ENCODE data around the gene DNAJC1. TPM values are rescaled to one million over a fixed set of nuclear protein-coding genes. Genes with fewer than 3 reads are reported as not detected.
"Not testable (repeated sequence)": the region's sequence is repeated elsewhere in the genome, so short reads cannot be mapped to it uniquely, and the experiment has no call there.

Gene DNAJC1
- total and polyA plus RNA-seq, 4 experiments from 2014 or later, result 13.0 to 22.0 (median 15.8) TPM

GRCh38 chr10:21824409-21824808 is 179.1 kb downstream of the DNAJC1 start:
- CTCF ChIA-PET (ENCODE audit: partially characterized antibody), result no interaction called here

DNA sequence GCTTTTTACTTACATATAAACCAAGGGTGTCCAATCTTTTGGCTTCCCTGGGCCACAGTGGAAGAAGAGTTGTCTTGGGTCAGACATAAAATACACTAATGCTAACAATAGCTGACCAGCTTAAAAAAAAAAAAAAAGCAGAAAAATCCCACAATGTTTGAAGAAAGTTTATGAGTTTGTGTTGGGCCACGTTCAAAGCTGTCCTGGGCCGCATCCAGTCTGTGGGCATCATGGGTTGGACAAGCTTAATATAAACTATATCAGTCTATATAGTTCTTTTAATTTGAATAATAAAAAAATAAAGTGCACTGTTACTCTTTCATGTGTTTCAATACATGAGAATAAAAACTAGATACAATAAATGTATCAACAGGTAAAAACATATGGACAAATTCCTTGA is 179.9 kb downstream of the DNAJC1 start:
- H3K36me3 Mint-ChIP-seq, result peaks cover 49 to 53% of the 10 kb centered on the region in 2 donors
- Histone ChIP-seq H3K9me3 (ENCODE audit: control insufficient read depth in 1 of 2, low read length in 2 of 2) (peaks cover 6 to 7% of the 10 kb centered on the region in 2 donors), H3K27ac (ENCODE audit: low read depth, low read length) (no peak overlapping the region), H3K36me3 (ENCODE audit: insufficient read depth, low read length) (no peaks in the 10 kb centered on the region), H3K27me3 (ENCODE audit: insufficient read depth, low read length) (no peaks in the 10 kb centered on the region), H3K4me3 (ENCODE audit: low read length in 2 of 2) (no peak overlapping the region), H3K4me1 (ENCODE audit: insufficient read depth, low read length) (no peaks in the 10 kb centered on the region)
- intact Hi-C loops (cut with micrococcal nuclease), result no loop called here
- no peak for DNase-seq
- H3K9me3 Mint-ChIP-seq, result peaks cover 3 to 41% (median 35%) of the 10 kb centered on the region in 8 donors
- H3K4me1 Mint-ChIP-seq, result no peaks in the 10 kb centered on the region
- ChIA-PET POLR2A (ENCODE audit: partially characterized antibody) (no interaction called here), CTCF (ENCODE audit: partially characterized antibody) (no interaction called here)
- no peak overlapping the region for H3K27ac Mint-ChIP-seq
- no peak overlapping the region for H3K4me3 Mint-ChIP-seq
- no peaks in the 10 kb centered on the region for H3K27me3 Mint-ChIP-seq

More at GRCh38 chr10:21824409-21824808, 179.1 kb downstream of the DNAJC1 start:
- no peak overlapping the region for H3K4me3 Mint-ChIP-seq
- Histone ChIP-seq H3K4me3 (ENCODE audit: low read length in 2 of 2) (no peak overlapping the region), H3K36me3 (ENCODE audit: insufficient read depth, low read length) (no peaks in the 10 kb centered on the region), H3K27ac (ENCODE audit: low read depth, low read length) (no peak overlapping the region), H3K9me3 (ENCODE audit: control insufficient read depth in 1 of 2, low read length in 2 of 2) (peaks cover 6 to 11% of the 10 kb centered on the region in 2 donors), H3K27me3 (ENCODE audit: insufficient read depth, low read length) (no peaks in the 10 kb centered on the region), H3K4me1 (ENCODE audit: insufficient read depth, low read length) (no peaks in the 10 kb centered on the region)
- peaks cover 3 to 49% (median 40%) of the 10 kb centered on the region in 8 donors for H3K9me3 Mint-ChIP-seq
- no peaks in the 10 kb centered on the region for H3K27me3 Mint-ChIP-seq
- intact Hi-C loops (cut with micrococcal nuclease), result no loop called here
- no peak overlapping the region for H3K27ac Mint-ChIP-seq
- POLR2A ChIA-PET (ENCODE audit: partially characterized antibody), result no interaction called here
- H3K4me1 Mint-ChIP-seq, result no peaks in the 10 kb centered on the region
- peaks cover 51 to 55% of the 10 kb centered on the region in 2 donors for H3K36me3 Mint-ChIP-seq
- no peak for DNase-seq

DNA sequence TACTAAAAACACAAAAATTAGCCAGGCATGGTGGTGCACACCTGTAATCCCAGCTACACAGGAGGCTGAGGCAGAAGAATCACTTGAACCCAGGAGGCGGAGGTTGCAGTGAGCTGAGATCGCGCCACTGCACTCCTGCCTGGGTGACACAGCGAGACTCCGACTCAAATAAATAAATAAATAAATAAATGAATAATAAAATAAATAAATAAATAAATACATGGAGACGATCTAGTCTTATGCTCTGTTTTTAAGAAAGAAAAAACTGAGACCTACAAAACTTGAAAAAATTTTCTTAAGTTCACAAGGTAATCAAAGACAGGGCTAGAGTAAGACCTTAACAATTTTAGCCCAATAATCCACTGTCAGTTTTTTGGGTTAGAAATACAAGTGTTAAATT is 181.3 kb downstream of the DNAJC1 start:
- H3K4me1 Mint-ChIP-seq; intact Hi-C loops (cut with micrococcal nuclease); H3K27me3 Mint-ChIP-seq; H3K4me3 Mint-ChIP-seq; H3K4me3 ChIP-seq (ENCODE audit: low read length in 2 of 2); H3K27ac Mint-ChIP-seq; CTCF ChIA-PET (ENCODE audit: partially characterized antibody); H3K9me3 ChIP-seq (ENCODE audit: control insufficient read depth in 1 of 2, low read length in 2 of 2); H3K27me3 ChIP-seq (ENCODE audit: insufficient read depth, low read length); DNase-seq; POLR2A ChIA-PET (ENCODE audit: partially characterized antibody); H3K27ac ChIP-seq (ENCODE audit: low read depth, low read length); H3K36me3 ChIP-seq (ENCODE audit: insufficient read depth, low read length); H3K4me1 ChIP-seq (ENCODE audit: insufficient read depth, low read length): not testable (repeated sequence)
- H3K9me3 Mint-ChIP-seq, result peaks cover 4 to 33% (median 24%) of the 10 kb centered on the region in 8 donors
- peaks cover 44 to 51% of the 10 kb centered on the region in 2 donors for H3K36me3 Mint-ChIP-seq

GRCh38 chr10:21820952-21821351 is 182.6 kb downstream of the DNAJC1 start:
- H3K4me3 ChIP-seq (ENCODE audit: low read length in 2 of 2), result no peak overlapping the region
- H3K27ac ChIP-seq (ENCODE audit: low read depth, low read length), result no peak overlapping the region
- Mint-ChIP-seq H3K27me3 (no peaks in the 10 kb centered on the region), H3K27ac (no peak overlapping the region), H3K4me3 (no peak overlapping the region), H3K36me3 (peaks cover 34 to 46% of the 10 kb centered on the region in 2 donors), H3K4me1 (peaks cover 0 to 1% (median 0%) of the 10 kb centered on the region in 4 donors), H3K9me3 (peaks cover 5 to 23% (median 14%) of the 10 kb centered on the region in 8 donors)
- H3K4me1 ChIP-seq (ENCODE audit: insufficient read depth, low read length), result no peaks in the 10 kb centered on the region
- no peaks in the 10 kb centered on the region for H3K9me3 ChIP-seq (ENCODE audit: control insufficient read depth in 1 of 2, low read length in 2 of 2)
- ChIA-PET POLR2A (ENCODE audit: partially characterized antibody) (no interaction called here), CTCF (ENCODE audit: partially characterized antibody) (no interaction called here)
- intact Hi-C loops (cut with micrococcal nuclease), result no loop called here
- DNase-seq, result no peak
- H3K27me3 ChIP-seq (ENCODE audit: insufficient read depth, low read length), result no peaks in the 10 kb centered on the region
- no peaks in the 10 kb centered on the region for H3K36me3 ChIP-seq (ENCODE audit: insufficient read depth, low read length)

DNA sequence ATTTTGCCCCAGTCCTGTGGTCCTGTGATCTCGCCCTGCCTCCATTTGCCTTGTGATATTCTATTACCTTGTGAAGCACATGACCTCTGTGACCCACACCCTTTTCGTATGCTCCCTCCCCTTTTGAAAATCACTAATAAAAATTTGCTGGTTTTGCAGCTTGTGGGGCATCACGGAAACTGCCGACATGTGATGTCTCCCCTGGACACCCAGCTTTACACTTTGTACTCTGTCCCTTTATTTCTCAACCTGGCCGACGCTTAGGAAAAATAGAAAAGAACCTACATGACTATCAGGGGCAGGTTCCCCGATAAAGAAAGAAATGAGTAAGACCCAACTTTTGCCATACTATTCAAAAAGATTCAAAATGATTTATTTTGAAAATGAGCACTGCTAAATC is 185.1 kb downstream of the DNAJC1 start:
- POLR2A ChIA-PET (ENCODE audit: partially characterized antibody); H3K4me3 ChIP-seq (ENCODE audit: low read length in 2 of 2): not testable (repeated sequence)
- H3K9me3 Mint-ChIP-seq, result peaks cover 0 to 14% (median 5%) of the 10 kb centered on the region in 8 donors

DNA sequence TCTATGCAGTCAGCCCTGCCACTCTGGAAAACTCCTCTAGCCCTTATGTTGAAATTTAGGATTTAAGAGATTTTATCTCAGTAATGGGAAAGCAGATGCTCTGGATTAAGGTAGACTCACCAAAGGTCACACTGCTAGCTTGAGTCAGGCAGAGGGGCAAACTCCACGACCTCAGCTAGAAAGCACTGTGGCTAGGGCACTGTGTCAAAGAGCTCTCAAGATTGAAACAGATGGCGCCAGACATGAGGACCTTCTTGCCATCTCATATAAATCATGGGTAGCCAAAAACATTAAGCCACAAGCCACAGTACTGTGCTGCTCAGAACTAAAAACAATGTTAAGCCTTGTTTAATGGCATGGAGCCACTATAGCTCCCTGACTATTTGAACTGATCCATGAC is 188.7 kb downstream of the DNAJC1 start:
- H3K27me3 ChIP-seq (ENCODE audit: insufficient read depth, low read length), result no peaks in the 10 kb centered on the region
- Mint-ChIP-seq H3K9me3 (peaks cover 0 to 14% (median 5%) of the 10 kb centered on the region in 8 donors), H3K4me3 (no peak overlapping the region), H3K27me3 (no peaks in the 10 kb centered on the region), H3K27ac (no peak overlapping the region), H3K4me1 (peaks cover 0 to 1% (median 0%) of the 10 kb centered on the region in 4 donors), H3K36me3 (peaks cover 22 to 30% of the 10 kb centered on the region in 2 donors)
- H3K9me3 ChIP-seq (ENCODE audit: control insufficient read depth in 1 of 2, low read length in 2 of 2), result no peaks in the 10 kb centered on the region
- H3K36me3 ChIP-seq (ENCODE audit: insufficient read depth, low read length), result no peaks in the 10 kb centered on the region
- CTCF ChIA-PET (ENCODE audit: partially characterized antibody), result no interaction called here
- H3K27ac ChIP-seq (ENCODE audit: low read depth, low read length), result no peak overlapping the region
- DNase-seq, result no peak
- H3K4me3 ChIP-seq (ENCODE audit: low read length in 2 of 2), result no peak overlapping the region
- no peaks in the 10 kb centered on the region for H3K4me1 ChIP-seq (ENCODE audit: insufficient read depth, low read length)
- POLR2A ChIA-PET (ENCODE audit: partially characterized antibody), result no interaction called here
- intact Hi-C loops (cut with micrococcal nuclease), result no loop called here

More for the DNA sequence above, 185.1 kb downstream of the DNAJC1 start:
- H3K4me3 Mint-ChIP-seq; H3K27ac Mint-ChIP-seq; H3K27me3 Mint-ChIP-seq; DNase-seq; H3K9me3 ChIP-seq (ENCODE audit: control insufficient read depth in 1 of 2, low read length in 2 of 2); H3K27me3 ChIP-seq (ENCODE audit: insufficient read depth, low read length); intact Hi-C loops (cut with micrococcal nuclease); H3K36me3 ChIP-seq (ENCODE audit: insufficient read depth, low read length); H3K4me1 Mint-ChIP-seq; CTCF ChIA-PET (ENCODE audit: partially characterized antibody); H3K27ac ChIP-seq (ENCODE audit: low read depth, low read length); H3K4me1 ChIP-seq (ENCODE audit: insufficient read depth, low read length): not testable (repeated sequence)
- H3K36me3 Mint-ChIP-seq, result peaks cover 34 to 41% of the 10 kb centered on the region in 2 donors

DNA sequence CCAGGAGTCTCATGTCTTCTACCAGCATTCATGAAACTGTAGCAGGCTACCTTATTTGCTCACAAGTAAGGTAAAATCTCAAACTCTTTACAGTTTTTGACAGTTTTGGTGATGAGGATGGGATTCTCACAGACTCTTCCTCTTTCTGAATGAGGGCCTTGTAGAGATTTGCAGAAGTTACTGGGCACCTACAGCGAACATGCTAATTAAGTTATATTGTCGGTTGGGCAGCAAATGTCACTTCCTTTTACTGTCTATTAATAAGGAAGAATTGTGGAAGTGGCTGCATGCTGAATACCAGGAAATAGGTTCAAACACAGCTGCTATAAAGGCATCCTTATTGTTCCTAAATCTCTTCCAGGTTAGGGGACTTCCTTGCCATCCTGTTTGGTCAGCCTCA is 189.6 kb downstream of the DNAJC1 start:
- H3K27ac ChIP-seq (ENCODE audit: low read depth, low read length), result no peak overlapping the region
- Mint-ChIP-seq H3K27me3 (no peaks in the 10 kb centered on the region), H3K27ac (no peak overlapping the region), H3K4me3 (no peak overlapping the region), H3K36me3 (peaks cover 22 to 30% of the 10 kb centered on the region in 2 donors), H3K4me1 (peaks cover 0 to 1% (median 0%) of the 10 kb centered on the region in 4 donors), H3K9me3 (peaks cover 0 to 14% (median 5%) of the 10 kb centered on the region in 8 donors)
- DNase-seq, result no peak
- no peaks in the 10 kb centered on the region for H3K27me3 ChIP-seq (ENCODE audit: insufficient read depth, low read length)
- H3K9me3 ChIP-seq (ENCODE audit: control insufficient read depth in 1 of 2, low read length in 2 of 2), result no peaks in the 10 kb centered on the region
- POLR2A ChIA-PET (ENCODE audit: partially characterized antibody), result no interaction called here
- no peaks in the 10 kb centered on the region for H3K36me3 ChIP-seq (ENCODE audit: insufficient read depth, low read length)
- intact Hi-C loops (cut with micrococcal nuclease), result no loop called here
- CTCF ChIA-PET (ENCODE audit: partially characterized antibody), result no interaction called here
- H3K4me1 ChIP-seq (ENCODE audit: insufficient read depth, low read length), result no peaks in the 10 kb centered on the region
- H3K4me3 ChIP-seq (ENCODE audit: low read length in 2 of 2), result no peak overlapping the region

- peaks cover 0 to 1% (median 0%) of the 10 kb centered on the region in 4 donors for H3K4me1 Mint-ChIP-seq
- no peak for DNase-seq
- peaks cover 15 to 16% of the 10 kb centered on the region in 2 donors for H3K36me3 Mint-ChIP-seq
- ChIA-PET POLR2A (ENCODE audit: partially characterized antibody) (interaction anchor here (0.6 kb wide), 1 partner anchor 21 kb away, joined by 3 read pairs; no protein-coding TSS in a partner anchor), CTCF (ENCODE audit: partially characterized antibody) (no interaction called here)
- no peaks in the 10 kb centered on the region for H3K27me3 Mint-ChIP-seq
- Histone ChIP-seq H3K27ac (ENCODE audit: low read depth, low read length) (no peak overlapping the region), H3K36me3 (ENCODE audit: insufficient read depth, low read length) (no peaks in the 10 kb centered on the region), H3K4me1 (ENCODE audit: insufficient read depth, low read length) (no peaks in the 10 kb centered on the region), H3K9me3 (ENCODE audit: control insufficient read depth in 1 of 2, low read length in 2 of 2) (no peaks in the 10 kb centered on the region), H3K27me3 (ENCODE audit: insufficient read depth, low read length) (no peaks in the 10 kb centered on the region), H3K4me3 (ENCODE audit: low read length in 2 of 2) (no peak overlapping the region)
- H3K4me3 Mint-ChIP-seq, result no peak overlapping the region
- peaks cover 0 to 6% (median 2%) of the 10 kb centered on the region in 8 donors for H3K9me3 Mint-ChIP-seq
- no peak overlapping the region for H3K27ac Mint-ChIP-seq
- intact Hi-C loops (cut with micrococcal nuclease), result no loop called here
Measured at GRCh38 chr10:21811245-21811585, 192.3 kb downstream of the DNAJC1 start.
